Measurements from ENCODE around the gene ZC3H15.

DNA sequence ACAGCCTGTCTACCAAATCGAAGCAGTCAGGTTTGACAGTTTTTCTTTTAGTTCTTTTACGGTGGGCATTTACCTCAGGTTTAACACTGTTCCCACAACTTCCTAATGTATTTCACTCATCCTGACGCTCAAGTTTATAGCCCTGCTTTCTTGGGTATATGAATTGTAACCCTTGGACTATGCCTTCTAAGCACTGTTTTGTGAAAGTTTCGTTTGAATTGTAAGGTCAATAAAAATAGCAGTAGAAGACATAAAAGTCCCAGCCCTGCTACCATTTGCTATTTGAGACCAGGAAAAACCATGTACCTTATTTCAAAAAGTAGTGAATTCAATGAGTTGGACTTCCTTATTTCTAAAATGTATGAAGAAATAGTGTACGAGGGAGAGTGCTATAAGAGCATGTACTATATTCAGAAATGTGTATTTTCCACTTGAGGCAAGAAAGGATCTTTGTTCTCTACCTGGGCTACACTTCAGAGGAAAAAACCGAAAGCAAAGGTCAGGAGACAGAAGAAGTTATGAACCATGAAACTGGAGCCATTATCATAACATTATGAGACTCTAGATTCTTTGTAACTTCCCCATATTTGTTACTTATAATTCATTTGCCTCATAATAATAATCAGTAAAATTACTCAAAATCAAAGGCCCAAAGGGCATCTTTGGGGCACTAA is 1.9 kb upstream of the ZC3H15 start:
- TF ChIP-seq, protein P1, sequence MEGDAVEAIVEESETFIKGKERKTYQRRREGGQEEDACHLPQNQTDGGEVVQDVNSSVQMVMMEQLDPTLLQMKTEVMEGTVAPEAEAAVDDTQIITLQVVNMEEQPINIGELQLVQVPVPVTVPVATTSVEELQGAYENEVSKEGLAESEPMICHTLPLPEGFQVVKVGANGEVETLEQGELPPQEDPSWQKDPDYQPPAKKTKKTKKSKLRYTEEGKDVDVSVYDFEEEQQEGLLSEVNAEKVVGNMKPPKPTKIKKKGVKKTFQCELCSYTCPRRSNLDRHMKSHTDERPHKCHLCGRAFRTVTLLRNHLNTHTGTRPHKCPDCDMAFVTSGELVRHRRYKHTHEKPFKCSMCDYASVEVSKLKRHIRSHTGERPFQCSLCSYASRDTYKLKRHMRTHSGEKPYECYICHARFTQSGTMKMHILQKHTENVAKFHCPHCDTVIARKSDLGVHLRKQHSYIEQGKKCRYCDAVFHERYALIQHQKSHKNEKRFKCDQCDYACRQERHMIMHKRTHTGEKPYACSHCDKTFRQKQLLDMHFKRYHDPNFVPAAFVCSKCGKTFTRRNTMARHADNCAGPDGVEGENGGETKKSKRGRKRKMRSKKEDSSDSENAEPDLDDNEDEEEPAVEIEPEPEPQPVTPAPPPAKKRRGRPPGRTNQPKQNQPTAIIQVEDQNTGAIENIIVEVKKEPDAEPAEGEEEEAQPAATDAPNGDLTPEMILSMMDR (conservative IDR thresholded peaks at IDR 0.05; ENCODE audit: low read length) = no peak
- TF ChIP-seq EZH2phosphoT487 (IDR thresholded peaks at IDR 0.05; ENCODE audit: borderline replicate concordance) = no peak

All from Loucy (cell line).